Adrenal gland (tissue), 12 donors: ENCODE measurements around the gene SNU13. TPM values are rescaled to one million over a fixed set of nuclear protein-coding genes. Genes with fewer than 3 reads are reported as not detected.
A peak's percentile ranks its signal among the peaks of the same experiment; 100 is the strongest.

ENCODE experiments used
- DNase-seq, 7 donors: peaks; one replicate each; pipeline ENCODE4 v3.0.0-alpha.2; 2019 to 2020
- H3K27ac ChIP-seq, 5 donors: fragments of 200-600 bp; sonication (generic) in 4 of 5; 1 replicate in 3 of 5; 2 replicates in 2 of 5; pipeline versions ENCODE4 v1.5.1 to v1.8.0; 2016 to 2020; ENCODE audit warnings: mild to moderate bottlenecking in 1 of 5
- H3K27me3 ChIP-seq: fragments of 200-600 bp; 2 replicates; pipeline ENCODE4 v1.8.0; 2021
- H3K36me3 ChIP-seq, 2 donors: fragments of 200-600 bp; replicated peaks in 1 of 2; 1 replicate in 1 of 2; 2 replicates in 1 of 2; pipeline versions ENCODE4 v1.5.1 to v1.8.0; 2018 to 2022
- H3K4me1 ChIP-seq, 2 donors: fragments of 200-600 bp; replicated peaks in 1 of 2; 1 replicate in 1 of 2; 2 replicates in 1 of 2; pipeline versions ENCODE4 v1.5.1 to v1.8.0; 2018 to 2021
- H3K4me3 ChIP-seq, 4 donors: fragments of 200-600 bp; sonication (generic) in 3 of 4; one replicate each; pipeline ENCODE4 v1.5.1; 2016 to 2018
- H3K9me3 ChIP-seq, 3 donors: fragments of 200-600 bp; sonication (generic) in 1 of 3; replicated peaks in 1 of 3; 1 replicate in 2 of 3; 2 replicates in 1 of 3; pipeline versions ENCODE4 v1.5.1 to v1.8.0; 2016 to 2021
- POLR2A ChIP-seq, 2 donors: fragments of 450-650 bp; IDR thresholded peaks; one replicate each; pipeline ENCODE4 v1.6.1; 2017; ENCODE audit warnings: antibody characterized with exemption in 2 of 2, mild to moderate bottlenecking in 2 of 2, moderate library complexity in 1 of 2
- WGBS, 4 donors: extraction: QIAGEN DNeasy Blood & Tissue Kit in 2 of 4; methylation state at CpG; one replicate each; pipeline versions ENCODE4 v1.1.5 to v1.1.7; 2013 to 2017; 5-methylcytosine and 5-hydroxymethylcytosine counted together
- intact Hi-C, 2 donors: fragments of 100-400 bp; cut with DNase I; formaldehyde crosslinking; loops; one replicate each; pipeline versions ENCODE4 v1.14.1 to v1.15.0; 2022 to 2023
- polyA plus RNA-seq, 3 donors: library from polyadenylated mRNA; stranded (reverse); fragments of 200-250 nt in 2 of 3; fragments of 350-450 nt in 1 of 3; fragmentation: Illumina TruSeq in 1 of 3; extraction: RNeasy Lipid Tissue Mini Kit (QIAGEN cat#74804) in 1 of 3; gene quantifications; one replicate each; pipeline ENCODE4 v1.2.3, GENCODE V29; 2013 to 2014
- total RNA-seq, 9 donors: library from RNA; depleted of rRNA in 4 of 9; stranded (reverse); fragments of >200 nt in 4 of 9; fragments of 120-200 nt in 1 of 9; fragmentation: NEBNext Ultra II Directional in 1 of 9; extraction: Animal tissue kit (Norgen Biotek cat#: 25700) in 1 of 9; gene quantifications; one replicate each; pipeline versions ENCODE4 v1.1.0 to v1.2.4, GENCODE V29; 2013 to 2023
- TF ChIP-seq, protein P1 (sequence below), 6 experiments: fragments of 450-650 bp in 4 of 6; fragments of 200-600 bp in 2 of 6; sonication (generic) in 1 of 6; IDR thresholded peaks; 1 replicate in 5 of 6; 2 replicates in 1 of 6; pipeline versions ENCODE4 v1.5.1 to v1.8.0; 2016 to 2021; ENCODE audit warnings: antibody characterized with exemption in 6 of 6, mild to moderate bottlenecking in 2 of 6, moderate library complexity in 1 of 6
- donor health status: healthy with polysubstance abuse.
- donor health status: Bipolar disorder and iron deficiency.
- donor health status: DM: yes; HTN: yes; CAD: no.
- donor health status: DM: no; HTN: no; CAD: no.
- donor health status: DM: no; HTN: no; CAD: no.
- donor health status: DM: yes; HTN: yes; CAD: no.

The SNU13 gene
- total and polyA plus RNA-seq, 12 donors = 107 to 446 (median 166) TPM

DNA sequence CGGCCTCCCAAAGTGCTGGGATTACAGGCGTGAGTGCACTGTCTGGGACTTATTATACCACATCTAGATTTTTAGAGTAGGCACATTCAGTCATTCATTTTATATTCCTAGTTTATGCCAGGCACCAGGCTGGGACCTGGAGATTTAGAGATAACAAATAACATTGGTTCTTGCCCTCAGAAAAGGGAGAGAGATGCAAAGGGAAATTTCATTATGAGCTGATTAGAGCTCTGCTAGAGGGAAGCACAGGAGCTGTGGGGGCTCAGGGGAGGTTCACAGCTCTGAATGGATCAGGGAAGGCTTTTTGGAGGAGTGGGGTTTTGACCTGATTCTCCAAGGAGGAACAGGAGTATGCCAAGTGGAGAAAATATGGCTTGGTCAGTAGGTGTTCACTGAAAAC, 42.9 kb upstream of the SNU13 start:
- no peaks in the 10 kb centered on the region for H3K27me3 ChIP-seq
- no peak for TF ChIP-seq POLR2A (IDR thresholded peaks at IDR 0.05)
- TF ChIP-seq, protein P1, sequence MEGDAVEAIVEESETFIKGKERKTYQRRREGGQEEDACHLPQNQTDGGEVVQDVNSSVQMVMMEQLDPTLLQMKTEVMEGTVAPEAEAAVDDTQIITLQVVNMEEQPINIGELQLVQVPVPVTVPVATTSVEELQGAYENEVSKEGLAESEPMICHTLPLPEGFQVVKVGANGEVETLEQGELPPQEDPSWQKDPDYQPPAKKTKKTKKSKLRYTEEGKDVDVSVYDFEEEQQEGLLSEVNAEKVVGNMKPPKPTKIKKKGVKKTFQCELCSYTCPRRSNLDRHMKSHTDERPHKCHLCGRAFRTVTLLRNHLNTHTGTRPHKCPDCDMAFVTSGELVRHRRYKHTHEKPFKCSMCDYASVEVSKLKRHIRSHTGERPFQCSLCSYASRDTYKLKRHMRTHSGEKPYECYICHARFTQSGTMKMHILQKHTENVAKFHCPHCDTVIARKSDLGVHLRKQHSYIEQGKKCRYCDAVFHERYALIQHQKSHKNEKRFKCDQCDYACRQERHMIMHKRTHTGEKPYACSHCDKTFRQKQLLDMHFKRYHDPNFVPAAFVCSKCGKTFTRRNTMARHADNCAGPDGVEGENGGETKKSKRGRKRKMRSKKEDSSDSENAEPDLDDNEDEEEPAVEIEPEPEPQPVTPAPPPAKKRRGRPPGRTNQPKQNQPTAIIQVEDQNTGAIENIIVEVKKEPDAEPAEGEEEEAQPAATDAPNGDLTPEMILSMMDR (IDR thresholded peaks at IDR 0.05) = no peak
- H3K4me1 ChIP-seq = no peaks in the 10 kb centered on the region
- no peak for DNase-seq
- no peaks in the 10 kb centered on the region for H3K9me3 ChIP-seq
- no peak overlapping the region for H3K27ac ChIP-seq
- intact Hi-C loops = no loop called here
- WGBS, 4 donors = 72 to 92% (median 75%) methylated on average over 2 of the region's 2 CpGs
- no peak overlapping the region for H3K4me3 ChIP-seq
- H3K36me3 ChIP-seq = no peaks in the 10 kb centered on the region

- DNase-seq = no peak
- Histone ChIP-seq H3K27ac (no peak overlapping the region), H3K9me3 (no peaks in the 10 kb centered on the region), H3K4me1 (no peaks in the 10 kb centered on the region), H3K27me3 (no peaks in the 10 kb centered on the region), H3K36me3 (no peaks in the 10 kb centered on the region), H3K4me3 (no peak overlapping the region)
- WGBS, 4 donors = 84 to 88% (median 88%) methylated on average over 9 of the region's 9 CpGs
- intact Hi-C loops = no loop called here
- TF ChIP-seq, protein P1 (IDR thresholded peaks at IDR 0.05) = no peak
- no peak for TF ChIP-seq POLR2A (IDR thresholded peaks at IDR 0.05)
Measured at GRCh38 chr22:41725510-41726110, 36.9 kb upstream of the SNU13 start.

DNA sequence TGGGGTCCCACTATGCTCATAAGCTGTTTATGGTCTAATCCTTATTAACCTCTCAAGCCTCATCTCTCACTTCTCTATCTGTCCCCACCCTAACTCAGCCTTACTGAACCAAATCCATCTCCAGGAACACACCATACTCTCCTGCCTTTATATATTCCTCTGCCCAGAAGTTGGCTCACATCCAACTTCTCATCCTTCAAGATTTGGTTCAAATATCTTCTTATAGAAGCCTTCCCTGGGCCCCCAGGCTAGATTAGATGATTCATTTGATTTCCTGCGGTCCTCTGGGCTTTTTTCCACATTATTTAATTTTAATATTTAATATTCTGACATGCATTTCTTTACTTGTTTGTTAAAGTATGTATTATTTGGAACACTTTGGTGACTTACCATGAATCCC, 33.8 kb upstream of the SNU13 start:
- no peaks in the 10 kb centered on the region for H3K9me3 ChIP-seq
- intact Hi-C loops = no loop called here
- H3K4me1 ChIP-seq = no peaks in the 10 kb centered on the region
- no peak for TF ChIP-seq POLR2A (IDR thresholded peaks at IDR 0.05)
- TF ChIP-seq, protein P1 (IDR thresholded peaks at IDR 0.05) = no peak
- H3K27ac ChIP-seq = no peak overlapping the region
- H3K4me3 ChIP-seq = no peak overlapping the region
- no peak for DNase-seq
- H3K27me3 ChIP-seq = no peaks in the 10 kb centered on the region
- no peaks in the 10 kb centered on the region for H3K36me3 ChIP-seq
- WGBS, 4 donors = 50 to 69% (median 63%) methylated on average over 1 of the region's 1 CpG

- Histone ChIP-seq H3K36me3 (no peaks in the 10 kb centered on the region), H3K9me3 (no peaks in the 10 kb centered on the region), H3K4me3 (no peak overlapping the region), H3K4me1 (no peaks in the 10 kb centered on the region), H3K27ac (no peak overlapping the region), H3K27me3 (no peaks in the 10 kb centered on the region)
- intact Hi-C loops = no loop called here
- WGBS, 4 donors = 79 to 86% (median 80%) methylated on average over 9 of the region's 9 CpGs
- peak in 1 of 7 donors; percentile 14 for DNase-seq
- TF ChIP-seq, protein P1 (IDR thresholded peaks at IDR 0.05) = no peak
- no peak for TF ChIP-seq POLR2A (IDR thresholded peaks at IDR 0.05)
Measured at GRCh38 chr22:41713004-41713403, 24.3 kb upstream of the SNU13 start.
